ENCODE data around the gene SEMA4D.

Gene SEMA4D

GRCh38 chr9:89462199-89462598 is 35.7 kb downstream of the SEMA4D start:
- no peak for DNase-seq

DNA sequence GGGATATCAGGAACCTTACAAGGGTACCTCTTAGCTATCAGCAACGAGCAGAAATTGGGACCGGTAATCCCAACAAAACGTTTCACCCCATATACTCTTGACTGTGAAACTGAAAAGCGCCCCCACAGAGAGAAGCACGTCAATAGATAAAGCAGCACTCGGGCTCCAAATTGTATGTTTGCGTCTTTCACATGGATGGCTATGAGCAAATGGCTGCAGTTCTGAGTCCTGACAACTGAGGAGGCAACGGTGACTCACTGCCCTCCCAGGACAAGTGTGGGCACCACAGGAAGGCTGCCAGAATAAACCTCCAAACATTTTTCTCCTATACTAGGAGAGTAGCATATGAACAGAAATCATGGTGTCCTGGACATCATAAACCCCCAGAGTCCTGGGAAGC is 36.6 kb downstream of the SEMA4D start:
- no peak for DNase-seq

DNA sequence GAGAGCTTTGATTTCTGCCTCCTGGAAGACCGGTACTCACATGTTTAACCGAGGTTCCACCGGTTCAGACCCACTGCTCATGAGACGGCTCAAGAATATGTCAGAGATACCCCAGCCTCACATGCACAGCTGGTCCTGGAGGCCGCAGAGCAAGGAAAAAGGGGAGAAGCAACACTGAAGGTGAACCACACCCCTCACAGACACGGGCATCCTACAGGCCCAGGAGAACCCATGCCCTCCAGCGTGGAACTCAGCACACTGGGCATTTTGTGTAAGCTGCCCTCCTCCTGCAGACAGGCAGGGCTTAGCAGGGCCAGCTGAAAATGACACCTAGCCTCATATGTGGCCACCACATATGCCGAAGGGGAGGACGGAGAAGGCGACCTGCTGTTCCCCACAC is 37.4 kb downstream of the SEMA4D start:
- DNase-seq, result no peak

DNA sequence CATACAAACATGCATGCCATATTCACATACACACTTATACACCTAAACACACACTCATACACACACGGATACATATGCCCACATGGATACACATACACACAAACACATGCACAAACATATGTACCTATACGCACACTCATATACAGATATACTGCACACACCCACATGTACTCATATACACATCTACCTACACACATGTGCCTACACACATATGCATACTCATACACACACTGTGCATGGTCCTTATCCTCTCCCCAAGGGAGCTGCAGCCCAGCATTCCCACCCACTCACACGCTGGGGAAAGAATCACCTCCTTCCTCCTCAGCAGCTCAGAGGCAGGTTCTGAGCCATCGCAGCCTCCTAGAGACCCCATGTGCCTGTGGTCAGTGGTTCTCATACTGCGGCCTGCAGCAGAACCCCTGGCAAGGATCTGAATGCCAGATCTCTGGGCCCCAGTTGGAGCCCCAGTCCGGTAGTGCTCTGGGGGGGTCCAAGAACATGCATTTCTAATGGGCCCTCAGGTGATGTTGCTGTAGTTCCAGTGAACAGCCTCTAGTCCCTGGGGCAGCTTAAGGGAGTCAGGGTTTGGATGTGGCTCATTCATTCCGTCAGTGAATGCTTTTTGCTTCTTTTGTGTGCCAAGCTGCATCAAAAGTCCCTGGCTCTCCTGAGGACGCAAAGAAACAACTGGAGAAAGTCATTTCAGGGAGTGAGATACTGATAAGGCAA is 39.0 kb downstream of the SEMA4D start:
- DNase-seq, result no peak

- no peak for DNase-seq
These were observed 40.5 kb downstream of the SEMA4D start for GRCh38 chr9:89457376-89457855.

- DNase-seq, result no peak
These were observed 42.5 kb downstream of the SEMA4D start for GRCh38 chr9:89455356-89455824.

- no peak for DNase-seq
These were observed 43.2 kb downstream of the SEMA4D start for GRCh38 chr9:89454498-89455355.

DNA sequence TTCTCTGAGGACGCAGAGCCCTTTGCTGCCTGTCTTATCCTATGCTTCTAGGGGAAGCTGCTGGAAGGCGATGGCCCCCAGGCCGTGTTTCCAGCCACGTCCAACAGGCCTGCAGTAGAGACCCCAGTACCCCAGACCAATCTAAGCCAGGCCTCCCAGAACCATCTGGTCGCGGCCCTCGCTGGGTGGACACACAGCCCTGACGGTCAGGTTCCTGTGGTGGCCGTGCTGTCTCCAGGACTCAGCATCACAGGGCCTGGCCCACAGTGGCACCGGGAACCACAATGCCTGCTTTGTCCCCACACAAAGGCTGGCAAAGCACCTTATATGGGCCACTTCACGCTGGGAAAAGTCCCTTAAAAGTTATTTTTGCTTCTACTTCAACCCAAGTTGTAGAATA is 44.5 kb downstream of the SEMA4D start:
- DNase-seq, result no peak

DNA sequence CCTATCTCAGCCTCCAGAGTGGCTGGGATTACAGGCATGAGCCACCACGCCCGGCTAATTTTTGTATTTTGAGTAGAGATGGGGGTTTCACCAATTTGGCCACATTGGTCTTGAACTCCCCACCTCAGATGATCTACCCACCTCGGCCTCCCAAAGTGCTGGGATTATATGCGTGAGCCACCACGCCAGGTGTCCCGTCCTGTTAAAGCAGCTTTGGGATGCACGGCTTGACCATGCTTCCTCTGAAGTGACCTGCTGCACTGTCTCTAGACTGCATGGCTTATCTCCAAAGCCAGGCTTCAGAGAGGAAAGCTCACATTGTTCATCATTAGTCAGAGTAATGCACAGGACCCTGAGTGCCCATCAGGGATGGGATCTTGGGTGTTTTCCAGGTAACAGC is 45.4 kb downstream of the SEMA4D start:
- DNase-seq, result no peak

DNA sequence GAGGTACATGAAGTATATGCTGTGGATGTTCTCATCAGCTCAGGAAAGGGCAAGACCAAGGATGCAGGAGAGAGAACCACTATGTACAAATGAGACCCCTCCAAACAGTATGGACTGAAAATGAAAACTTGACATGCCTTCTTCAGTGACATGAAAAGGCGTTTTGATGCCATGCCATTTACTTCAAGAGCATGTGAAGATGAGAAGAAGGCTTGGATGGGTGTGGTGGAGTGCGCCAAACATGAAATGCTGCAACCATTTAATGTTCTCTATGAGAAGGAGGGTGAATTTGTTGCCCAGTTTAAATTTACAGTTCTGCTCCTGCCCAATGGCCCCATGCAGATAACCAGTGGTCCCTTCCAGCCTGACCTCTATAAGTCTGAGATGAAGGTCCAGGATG is 47.7 kb downstream of the SEMA4D start:
- no peak for DNase-seq

DNA sequence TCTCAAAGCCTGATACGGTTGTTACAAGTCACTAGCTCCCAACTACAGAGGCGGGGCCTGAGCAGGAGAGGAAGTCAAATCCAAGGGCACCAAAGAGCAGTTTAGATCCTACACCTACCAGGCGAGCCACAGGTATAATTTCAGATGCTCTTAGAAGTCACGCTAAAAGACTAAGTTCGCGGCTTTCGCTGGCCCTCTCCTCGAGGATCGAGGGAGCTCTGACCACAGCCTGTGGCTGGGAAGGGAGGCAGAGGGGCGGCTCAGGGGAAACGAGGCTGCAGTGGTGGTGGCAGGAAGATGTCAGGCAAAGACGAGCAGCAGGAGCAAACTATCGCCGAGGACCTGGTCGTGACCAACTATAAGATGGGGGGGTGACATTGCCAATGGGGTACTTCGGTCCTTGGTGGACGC is 48.6 kb downstream of the SEMA4D start:
- no peak for DNase-seq

DNA sequence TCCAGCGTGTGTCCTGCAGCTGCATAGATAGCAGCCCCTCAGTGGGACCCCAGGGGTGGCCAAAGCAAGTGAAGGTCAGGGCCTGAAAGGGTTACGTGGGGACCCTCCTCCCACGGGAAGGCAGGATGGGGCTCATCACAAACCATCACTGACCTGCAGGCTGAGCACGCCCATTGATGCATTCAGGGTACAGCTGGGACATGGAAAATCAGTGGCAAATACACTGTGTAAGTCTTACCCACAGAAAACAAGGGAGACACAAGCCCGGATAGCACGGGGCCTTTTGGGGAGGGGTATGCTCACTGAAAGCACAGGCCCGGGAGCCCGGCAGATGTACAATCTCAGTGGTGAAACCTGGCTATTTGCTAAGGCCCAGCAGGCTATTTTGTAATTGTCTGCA is 49.1 kb downstream of the SEMA4D start:
- no peak for DNase-seq

DNA sequence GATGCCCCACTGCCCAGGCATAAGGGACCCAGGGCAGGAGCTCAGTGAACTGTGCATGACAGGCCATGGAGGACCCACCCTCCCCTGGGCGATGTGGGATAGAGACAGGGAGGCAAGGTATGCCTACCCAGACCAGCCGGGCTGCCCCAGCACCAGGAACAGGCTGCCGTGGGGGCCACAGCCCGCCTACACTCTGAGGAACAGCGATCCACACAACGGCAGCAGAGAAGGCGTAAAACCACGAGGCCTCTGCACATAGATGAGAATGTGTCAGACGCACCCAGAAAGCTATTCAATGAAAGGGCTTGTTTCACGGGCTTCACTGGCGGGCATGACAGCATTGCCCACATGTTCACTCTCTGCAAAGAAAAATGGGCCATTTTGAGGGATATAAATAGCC is 49.5 kb downstream of the SEMA4D start:
- no peak for DNase-seq

DNA sequence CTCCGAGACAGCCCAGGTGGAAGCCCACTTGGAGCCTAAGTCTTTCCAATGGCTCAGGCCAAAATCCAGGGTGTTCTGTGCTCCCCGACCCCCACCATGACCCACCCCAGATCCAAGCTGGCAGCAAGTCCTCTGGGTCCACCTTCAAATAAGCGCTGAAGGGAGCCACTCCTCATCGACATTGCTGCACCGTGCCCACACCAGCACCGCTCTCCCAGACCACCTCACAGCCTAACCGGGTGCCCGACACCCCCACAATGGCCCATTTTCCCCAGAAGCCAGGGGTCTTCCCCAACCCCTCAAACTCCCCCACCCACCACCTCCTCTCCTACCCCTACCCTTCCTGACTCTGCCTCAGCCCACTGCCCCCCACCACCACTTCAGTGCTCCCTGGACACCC is 50.5 kb downstream of the SEMA4D start:
- DNase-seq, result no peak

GRCh38 chr9:89446961-89447310 is 51.0 kb downstream of the SEMA4D start:
- no peak for DNase-seq

DNA sequence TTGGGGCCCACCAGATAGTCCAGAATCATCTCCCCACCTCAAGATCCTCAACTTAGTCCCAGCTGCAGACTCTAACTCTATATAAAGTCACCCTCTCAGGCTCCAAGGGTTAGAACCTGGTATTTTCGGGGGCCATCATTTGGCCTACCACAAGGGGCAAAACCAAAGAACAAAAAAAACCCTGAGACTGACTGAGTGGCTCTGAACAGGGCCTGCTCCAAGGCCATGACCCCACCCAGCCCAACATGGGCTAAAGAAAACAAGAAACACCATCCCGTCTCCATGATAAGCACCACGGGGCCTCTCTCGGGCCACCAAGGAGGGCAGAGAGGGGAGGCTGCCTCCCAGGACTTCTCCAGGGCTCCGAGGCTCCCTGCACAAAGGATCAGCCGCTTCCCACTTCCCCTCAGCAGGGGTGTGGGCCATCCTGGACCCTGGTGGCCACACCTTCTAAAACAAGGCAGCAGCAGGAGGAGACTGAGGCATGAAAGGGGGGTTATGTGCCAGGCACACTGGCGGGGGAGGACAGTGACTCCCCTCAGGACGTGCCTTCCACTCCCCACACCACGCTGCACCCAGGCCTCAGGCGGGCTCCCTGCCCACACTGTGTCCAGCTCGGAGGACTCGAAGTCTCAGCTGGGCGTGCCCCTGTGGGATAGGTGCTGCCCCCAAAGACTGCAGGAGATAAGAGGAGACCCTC is 51.5 kb downstream of the SEMA4D start:
- DNase-seq, result no peak

- no peak for DNase-seq
These were observed 52.1 kb downstream of the SEMA4D start for GRCh38 chr9:89445801-89446251.

DNA sequence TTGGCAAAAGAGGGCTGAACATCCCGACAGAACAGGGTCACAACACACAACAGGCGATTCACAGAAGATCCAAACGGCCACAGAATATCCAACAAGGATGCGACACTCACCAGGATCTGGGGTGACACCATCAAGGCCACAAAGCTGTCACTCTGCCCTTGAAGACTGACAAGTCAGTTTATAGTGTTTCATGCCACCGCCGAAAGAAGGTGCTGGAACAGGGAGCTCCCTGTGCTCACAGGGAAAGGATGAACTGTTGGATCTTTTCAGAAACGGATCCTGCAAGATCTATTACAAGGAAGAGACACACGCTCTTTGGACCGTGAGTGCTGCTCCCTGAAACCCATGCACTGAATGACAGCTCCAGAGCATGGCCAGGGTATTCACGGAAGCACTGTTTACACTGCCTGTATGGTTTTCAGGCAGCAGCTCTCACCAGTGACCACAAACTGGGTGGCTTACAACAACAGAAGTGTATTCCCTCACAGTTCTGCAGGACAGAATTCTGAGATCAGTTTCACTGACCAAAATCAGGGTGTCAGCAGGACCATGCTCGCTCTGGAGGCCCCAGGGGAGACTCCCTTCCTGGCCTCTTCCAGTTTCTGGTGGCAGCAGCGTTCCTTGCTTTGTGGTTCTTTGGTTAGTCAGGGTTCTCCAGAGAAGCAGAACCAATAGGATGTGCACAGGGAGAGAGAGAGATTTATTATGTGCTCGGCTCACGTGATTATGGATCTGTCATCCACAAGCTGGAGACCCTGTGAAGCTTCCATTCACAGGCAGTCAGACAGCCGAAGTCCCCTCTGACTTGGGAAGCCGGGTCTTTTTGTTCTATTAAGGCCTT is 52.8 kb downstream of the SEMA4D start:
- DNase-seq, result no peak

- DNase-seq, result no peak
These were observed 53.6 kb downstream of the SEMA4D start for GRCh38 chr9:89444274-89444673.

- peak; percentile 4 for DNase-seq
These were observed 54.7 kb downstream of the SEMA4D start for GRCh38 chr9:89442981-89443814.

DNA sequence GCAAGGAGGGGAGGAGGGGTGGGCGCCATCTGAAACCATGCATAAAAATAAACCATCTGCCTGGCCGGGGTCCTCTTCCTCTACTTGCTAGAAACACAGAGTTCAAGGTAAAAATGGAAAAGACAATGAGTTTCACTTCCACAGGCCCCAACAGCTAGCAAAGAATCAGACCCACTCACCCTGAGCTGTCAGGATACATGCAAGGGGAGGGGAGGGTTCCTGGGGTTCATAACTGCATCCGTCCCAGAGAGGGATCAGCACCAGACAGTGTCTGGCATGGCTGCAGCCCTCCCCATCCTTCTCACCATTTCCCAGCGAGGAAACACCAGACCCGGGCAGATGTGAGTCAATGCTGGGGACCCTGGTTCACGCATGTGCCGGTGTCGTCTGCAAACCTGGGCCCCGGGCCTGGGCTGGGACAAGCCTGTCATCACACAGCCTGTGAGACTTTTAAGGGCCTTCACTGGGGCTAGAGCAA is 55.4 kb downstream of the SEMA4D start:
- peak; percentile 13 for DNase-seq

Measured in RPMI8226 (cell line).